Measurements from ENCODE around the gene NME7. TPM values are rescaled to one million over a fixed set of nuclear protein-coding genes. Genes with fewer than 3 reads are reported as not detected.
"Not testable (repeated sequence)": the region's sequence is repeated elsewhere in the genome, so short reads cannot be mapped to it uniquely, and the experiment has no call there.

Gene NME7
- total RNA-seq, 1 donor: 4.0 TPM

DNA sequence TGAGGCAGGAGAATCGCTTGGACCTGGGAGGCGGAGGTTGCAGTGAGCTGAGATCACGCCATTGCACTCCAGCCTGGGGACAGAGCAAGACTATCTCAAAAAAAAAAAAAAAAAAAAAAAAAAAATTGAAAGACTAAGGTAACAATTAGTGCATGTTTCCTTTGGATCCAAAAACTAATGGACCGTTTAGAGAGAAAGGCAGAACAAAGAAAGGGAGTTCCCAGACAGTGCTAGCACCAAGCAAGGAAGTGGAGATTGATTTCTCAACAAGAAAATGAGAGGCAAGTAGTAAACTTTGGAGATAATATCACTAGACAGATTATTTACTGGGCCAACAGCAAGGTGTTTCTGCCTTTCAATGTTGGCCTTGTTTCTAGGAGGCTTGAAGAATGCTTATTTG lies 236.9 kb downstream of the NME7 start:
- Histone ChIP-seq H3K4me3 (ENCODE audit: low read length) (no peak overlapping the region), H3K9me3 (ENCODE audit: low read depth, low read length) (no peaks in the 10 kb centered on the region), H3K4me1 (ENCODE audit: insufficient read depth, low read length) (no peaks in the 10 kb centered on the region), H3K27me3 (ENCODE audit: insufficient read depth, low read length) (no peaks in the 10 kb centered on the region)

DNA sequence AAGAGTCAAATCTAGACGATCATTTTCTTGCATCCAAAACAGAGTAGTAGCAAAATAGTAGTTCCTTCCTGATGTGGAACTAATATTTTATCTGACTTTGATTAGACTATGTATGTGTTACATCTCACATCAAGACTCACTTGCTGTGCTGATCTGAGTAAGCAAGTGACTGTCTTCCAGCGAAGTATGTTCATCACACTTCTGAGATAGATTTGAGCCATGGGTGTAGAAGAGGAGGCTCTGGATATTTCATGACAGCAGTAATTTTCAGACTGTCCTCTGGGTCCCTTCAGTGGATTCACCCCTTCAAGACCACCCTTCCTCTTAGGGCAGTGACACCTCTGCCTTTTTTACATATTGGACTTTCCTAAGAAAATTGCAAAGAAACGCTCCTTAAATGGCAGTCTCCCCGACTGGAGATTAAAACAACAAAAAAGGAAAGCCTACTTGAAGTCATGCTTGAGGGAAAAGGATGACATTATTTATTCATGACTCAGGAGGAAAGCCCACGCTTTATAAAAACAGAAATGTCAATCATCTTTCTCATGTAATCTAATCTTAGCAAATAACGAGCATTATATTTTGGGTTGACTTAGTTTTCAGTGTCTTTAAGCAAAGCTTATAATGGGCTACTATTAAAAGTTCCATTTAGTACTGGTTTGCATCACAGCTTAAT lies 238.3 kb downstream of the NME7 start:
- no peaks in the 10 kb centered on the region for H3K27me3 ChIP-seq (ENCODE audit: insufficient read depth, low read length)
- H3K4me3 ChIP-seq (ENCODE audit: low read length): no peak overlapping the region
- H3K9me3 ChIP-seq (ENCODE audit: low read depth, low read length): no peaks in the 10 kb centered on the region
- H3K4me1 ChIP-seq (ENCODE audit: insufficient read depth, low read length): no peaks in the 10 kb centered on the region

DNA sequence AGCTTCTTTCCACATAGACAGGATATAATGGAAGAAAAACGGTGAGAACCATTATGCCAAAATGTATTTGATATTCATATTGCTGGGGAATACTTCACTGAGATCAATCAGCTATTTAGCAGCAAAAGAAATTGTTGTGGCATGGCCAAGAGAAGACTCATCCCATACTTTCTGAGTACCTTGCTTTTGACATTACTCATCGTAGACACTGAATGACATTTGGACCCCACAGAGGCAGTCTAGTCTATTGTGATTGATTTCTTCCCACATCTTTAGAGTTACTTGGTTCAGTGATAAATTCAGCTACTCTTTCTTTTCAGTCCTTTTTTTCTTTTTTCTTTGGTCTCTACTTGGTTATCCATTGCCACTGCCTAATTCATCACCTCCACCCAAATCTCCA lies 239.0 kb downstream of the NME7 start:
- no peaks in the 10 kb centered on the region for H3K4me1 ChIP-seq (ENCODE audit: insufficient read depth, low read length)
- H3K9me3 ChIP-seq (ENCODE audit: low read depth, low read length): no peaks in the 10 kb centered on the region
- H3K27me3 ChIP-seq (ENCODE audit: insufficient read depth, low read length): no peaks in the 10 kb centered on the region
- no peak overlapping the region for H3K4me3 ChIP-seq (ENCODE audit: low read length)

DNA sequence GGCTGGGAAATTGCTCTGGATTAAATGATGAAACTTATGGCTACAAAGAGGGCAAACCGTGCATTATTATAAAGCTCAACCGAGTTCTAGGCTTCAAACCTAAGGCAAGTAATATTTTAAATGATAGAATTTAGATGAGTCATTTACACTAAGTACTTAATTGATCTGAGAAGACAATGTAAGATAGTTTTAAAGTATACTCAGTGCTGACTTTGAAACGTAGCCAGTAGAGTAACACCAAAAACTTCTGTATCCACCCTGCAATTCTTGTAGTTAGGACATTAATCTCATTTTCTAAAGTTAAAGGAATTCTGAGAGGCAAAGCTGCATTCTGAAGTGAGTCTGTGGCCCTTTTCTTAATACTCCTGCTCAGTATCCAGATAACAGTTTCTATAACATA lies 240.3 kb downstream of the NME7 start:
- Histone ChIP-seq H3K27me3 (ENCODE audit: insufficient read depth, low read length) (no peaks in the 10 kb centered on the region), H3K9me3 (ENCODE audit: low read depth, low read length) (no peaks in the 10 kb centered on the region), H3K4me1 (ENCODE audit: insufficient read depth, low read length) (no peaks in the 10 kb centered on the region), H3K4me3 (ENCODE audit: low read length) (no peak overlapping the region)

DNA sequence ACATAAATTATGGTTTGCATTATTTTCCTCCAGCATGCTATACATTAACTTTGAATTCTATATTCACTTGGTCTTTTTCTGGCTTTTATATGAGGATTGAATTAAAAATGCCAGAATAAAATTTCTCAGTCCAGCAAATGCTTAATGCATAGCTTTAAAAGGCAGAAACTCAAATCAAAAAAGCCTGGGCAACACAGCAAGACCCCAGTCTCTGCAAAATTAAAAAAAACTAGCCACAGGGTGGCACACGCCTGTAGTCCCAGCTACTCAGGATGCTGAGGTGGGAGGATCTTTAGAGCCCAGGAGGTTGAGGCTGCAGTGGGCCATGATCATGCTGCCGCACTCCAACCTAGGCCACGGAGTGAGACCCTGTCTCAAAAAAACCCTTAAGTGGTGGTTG lies 241.3 kb downstream of the NME7 start:
- Histone ChIP-seq H3K4me1 (ENCODE audit: insufficient read depth, low read length) (no peaks in the 10 kb centered on the region), H3K9me3 (ENCODE audit: low read depth, low read length) (no peaks in the 10 kb centered on the region), H3K27me3 (ENCODE audit: insufficient read depth, low read length) (no peaks in the 10 kb centered on the region), H3K4me3 (ENCODE audit: low read length) (no peak overlapping the region)

DNA sequence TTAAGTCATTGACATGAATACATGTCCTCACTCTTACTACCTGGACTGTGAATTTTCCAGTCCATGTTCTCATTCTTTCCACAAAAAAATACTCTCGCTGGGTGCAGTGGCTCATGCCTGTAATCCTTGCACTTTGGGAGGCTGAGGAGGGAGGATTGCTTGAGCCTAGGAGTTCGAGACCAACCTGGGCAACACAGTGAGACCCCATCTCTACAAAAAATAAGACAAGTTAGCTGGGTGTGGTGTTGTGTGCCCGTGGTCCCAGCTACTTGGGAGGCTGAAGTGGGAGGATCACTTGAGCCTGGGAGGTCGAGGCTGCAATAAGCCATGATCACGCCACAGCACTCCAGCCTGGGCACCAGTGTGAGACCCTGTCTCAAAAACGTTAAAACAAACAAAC lies 242.0 kb downstream of the NME7 start:
- not testable (repeated sequence) for H3K9me3 ChIP-seq (ENCODE audit: low read depth, low read length); H3K4me3 ChIP-seq (ENCODE audit: low read length); H3K4me1 ChIP-seq (ENCODE audit: insufficient read depth, low read length); H3K27me3 ChIP-seq (ENCODE audit: insufficient read depth, low read length)

DNA sequence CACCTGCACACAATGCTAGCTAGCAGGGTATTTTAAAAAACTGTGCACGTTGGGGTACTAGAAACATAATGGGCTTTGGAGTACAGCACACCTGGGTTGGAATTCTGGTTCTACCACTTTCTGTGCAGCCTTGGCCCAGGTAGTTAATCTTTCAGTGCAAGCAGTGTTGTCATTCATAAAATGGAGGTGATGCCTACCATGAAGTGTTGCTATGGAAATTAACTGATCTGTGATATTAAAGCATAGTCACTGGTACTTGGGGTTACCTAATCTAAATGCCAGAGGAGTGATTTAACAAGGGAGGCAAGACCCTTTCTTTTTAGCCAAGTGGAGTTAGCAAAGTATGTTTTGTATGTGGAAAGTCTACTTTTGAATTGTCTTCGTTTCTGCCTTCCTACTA lies 243.1 kb downstream of the NME7 start:
- no peak overlapping the region for H3K4me3 ChIP-seq (ENCODE audit: low read length)
- no peaks in the 10 kb centered on the region for H3K9me3 ChIP-seq (ENCODE audit: low read depth, low read length)
- H3K4me1 ChIP-seq (ENCODE audit: insufficient read depth, low read length): no peaks in the 10 kb centered on the region
- H3K27me3 ChIP-seq (ENCODE audit: insufficient read depth, low read length): no peaks in the 10 kb centered on the region

DNA sequence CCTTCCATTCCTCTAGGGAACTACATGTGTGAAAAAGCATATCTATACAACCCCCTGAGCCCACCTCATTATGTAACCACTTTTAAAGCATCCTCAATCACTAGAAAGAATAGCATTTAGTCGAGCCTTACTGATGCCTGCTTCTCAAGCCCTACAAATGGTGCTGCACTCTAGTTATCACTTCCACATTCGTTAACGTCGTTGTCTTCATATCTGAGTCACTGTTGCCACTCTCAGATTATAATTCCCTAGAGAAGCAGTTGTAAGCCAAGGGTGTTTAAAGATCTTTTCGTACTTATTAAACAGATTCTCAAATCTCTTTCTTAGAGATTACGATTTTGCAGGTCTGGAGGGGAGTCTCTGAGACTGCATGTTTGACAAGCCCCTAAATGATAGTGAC lies 244.6 kb downstream of the NME7 start:
- H3K9me3 ChIP-seq (ENCODE audit: low read depth, low read length): no peaks in the 10 kb centered on the region
- H3K27me3 ChIP-seq (ENCODE audit: insufficient read depth, low read length): no peaks in the 10 kb centered on the region
- H3K4me3 ChIP-seq (ENCODE audit: low read length): no peak overlapping the region
- H3K4me1 ChIP-seq (ENCODE audit: insufficient read depth, low read length): no peaks in the 10 kb centered on the region

DNA sequence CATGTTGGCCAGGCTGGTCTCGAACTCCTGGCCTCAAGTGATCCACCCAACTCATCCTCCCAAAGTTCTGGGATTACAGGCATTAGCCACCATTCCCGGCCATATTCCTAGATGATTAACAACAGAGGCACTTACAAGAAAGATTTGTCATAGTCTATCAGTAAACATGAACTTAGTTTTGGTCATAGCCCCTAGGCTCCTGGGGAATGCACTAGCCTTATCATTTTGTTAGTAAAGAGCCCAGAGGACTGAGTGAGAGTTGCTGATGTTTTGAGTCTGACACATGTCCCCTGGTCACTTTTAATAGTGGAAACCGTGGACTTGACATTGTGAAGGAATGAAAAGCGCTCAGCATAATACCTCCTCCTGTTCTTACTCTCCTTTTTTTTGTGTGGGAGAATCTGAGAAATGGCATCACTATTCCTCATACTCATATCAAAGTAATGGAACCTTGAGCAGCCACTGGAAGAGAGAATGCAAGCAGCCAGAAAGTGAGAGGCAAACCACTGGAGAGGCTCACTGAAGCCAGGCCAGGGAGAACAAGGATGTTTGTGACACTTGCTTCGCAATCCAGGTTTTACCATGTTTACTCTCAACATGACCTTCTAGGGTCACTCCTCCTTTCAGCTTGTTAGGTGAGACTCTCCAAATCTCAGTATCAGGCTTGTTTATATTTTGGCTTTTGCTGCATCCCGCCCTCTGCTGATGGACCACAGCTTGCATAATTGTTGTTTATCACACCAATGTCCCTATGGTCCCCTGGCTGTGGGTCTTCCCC lies 246.3 kb downstream of the NME7 start:
- Histone ChIP-seq H3K4me1 (ENCODE audit: insufficient read depth, low read length) (peaks cover 6% of the 10 kb centered on the region), H3K4me3 (ENCODE audit: low read length) (no peak overlapping the region), H3K27me3 (ENCODE audit: insufficient read depth, low read length) (no peaks in the 10 kb centered on the region), H3K9me3 (ENCODE audit: low read depth, low read length) (no peaks in the 10 kb centered on the region)

DNA sequence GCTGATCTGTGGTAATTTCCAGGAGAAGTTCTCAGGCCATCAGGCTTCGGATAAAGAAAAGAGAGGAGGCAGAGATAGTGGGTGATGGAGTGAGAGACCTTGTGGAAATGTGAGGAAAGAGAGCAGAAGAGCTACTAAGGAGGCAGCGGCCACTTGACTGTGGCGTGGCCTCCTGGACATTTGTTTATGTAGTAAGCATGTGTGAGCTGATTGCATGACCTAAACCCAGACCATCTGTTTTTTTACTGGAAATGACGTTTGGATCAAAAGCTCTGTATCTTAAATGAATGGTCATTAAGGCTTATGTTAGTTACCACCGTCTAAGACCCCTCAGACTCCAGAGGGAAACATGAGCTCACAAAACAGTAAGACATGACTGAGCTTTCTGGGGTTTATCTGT lies 247.5 kb downstream of the NME7 start:
- Histone ChIP-seq H3K27me3 (ENCODE audit: insufficient read depth, low read length) (no peaks in the 10 kb centered on the region), H3K4me1 (ENCODE audit: insufficient read depth, low read length) (peaks cover 15% of the 10 kb centered on the region), H3K9me3 (ENCODE audit: low read depth, low read length) (no peaks in the 10 kb centered on the region), H3K4me3 (ENCODE audit: low read length) (no peak overlapping the region)

DNA sequence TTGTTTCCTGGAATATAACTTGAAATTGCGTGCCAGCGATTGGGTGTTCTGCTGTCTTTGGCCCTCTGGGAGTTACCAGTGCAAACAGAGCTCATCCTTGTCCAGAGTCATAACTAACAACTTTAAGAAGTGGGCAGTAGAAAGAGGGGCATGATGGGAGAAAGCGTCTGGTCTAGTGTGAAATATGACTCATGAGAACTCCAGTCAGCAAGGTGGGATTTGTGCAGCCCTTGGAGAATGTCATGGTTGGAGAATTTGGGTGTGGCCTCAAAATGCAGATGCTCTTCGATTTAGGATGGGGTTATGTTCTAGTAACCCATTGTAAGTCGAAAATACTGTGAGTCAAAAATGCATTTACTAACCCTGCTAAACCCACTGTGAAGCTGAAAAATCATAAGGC lies 248.2 kb downstream of the NME7 start:
- H3K9me3 ChIP-seq (ENCODE audit: low read depth, low read length): no peaks in the 10 kb centered on the region
- peaks cover 15% of the 10 kb centered on the region for H3K4me1 ChIP-seq (ENCODE audit: insufficient read depth, low read length)
- no peak overlapping the region for H3K4me3 ChIP-seq (ENCODE audit: low read length)
- no peaks in the 10 kb centered on the region for H3K27me3 ChIP-seq (ENCODE audit: insufficient read depth, low read length)

DNA sequence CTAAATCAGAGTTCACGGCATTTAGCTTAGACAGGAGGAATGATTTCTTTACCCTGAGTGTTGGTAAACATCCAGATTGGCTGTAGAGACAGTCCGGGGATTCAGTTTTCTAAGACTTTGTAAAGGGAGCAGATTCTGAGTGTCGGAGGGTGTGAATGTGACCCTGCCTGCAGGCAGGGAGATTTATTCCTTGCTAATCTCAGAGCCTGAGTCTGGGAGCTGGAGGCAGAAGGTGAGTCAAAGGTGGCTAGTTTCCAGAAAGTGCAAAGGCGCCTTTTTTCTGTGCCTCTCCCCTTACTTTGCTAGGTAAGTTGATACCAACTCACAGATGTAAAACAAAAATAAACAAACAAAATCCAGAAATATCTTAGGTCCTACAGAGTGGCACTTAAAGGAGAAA lies 249.4 kb downstream of the NME7 start:
- H3K27me3 ChIP-seq (ENCODE audit: insufficient read depth, low read length): no peaks in the 10 kb centered on the region
- no peak overlapping the region for H3K4me3 ChIP-seq (ENCODE audit: low read length)
- no peaks in the 10 kb centered on the region for H3K9me3 ChIP-seq (ENCODE audit: low read depth, low read length)
- H3K4me1 ChIP-seq (ENCODE audit: insufficient read depth, low read length): peaks cover 15% of the 10 kb centered on the region

DNA sequence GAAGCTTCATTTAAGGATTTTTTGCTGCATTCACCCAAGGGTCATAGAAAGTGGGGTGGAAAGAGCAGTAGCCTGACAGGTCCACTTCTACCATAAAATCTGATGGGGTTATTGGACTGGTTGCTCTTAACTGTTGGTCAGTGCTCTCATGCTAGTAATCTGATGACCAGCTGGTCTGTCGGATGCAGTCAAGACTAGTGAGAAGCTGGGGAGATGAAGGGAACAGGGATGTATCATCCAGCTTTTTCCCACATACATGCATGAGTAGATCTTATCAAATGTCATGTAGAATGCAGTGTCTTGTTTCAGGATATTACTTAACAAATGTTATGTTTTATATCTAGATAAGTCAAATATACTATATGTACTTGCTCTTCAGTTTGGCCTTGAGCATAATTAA lies 250.0 kb downstream of the NME7 start:
- no peak overlapping the region for H3K4me3 ChIP-seq (ENCODE audit: low read length)
- H3K9me3 ChIP-seq (ENCODE audit: low read depth, low read length): no peaks in the 10 kb centered on the region
- H3K27me3 ChIP-seq (ENCODE audit: insufficient read depth, low read length): no peaks in the 10 kb centered on the region
- H3K4me1 ChIP-seq (ENCODE audit: insufficient read depth, low read length): peaks cover 15% of the 10 kb centered on the region

DNA sequence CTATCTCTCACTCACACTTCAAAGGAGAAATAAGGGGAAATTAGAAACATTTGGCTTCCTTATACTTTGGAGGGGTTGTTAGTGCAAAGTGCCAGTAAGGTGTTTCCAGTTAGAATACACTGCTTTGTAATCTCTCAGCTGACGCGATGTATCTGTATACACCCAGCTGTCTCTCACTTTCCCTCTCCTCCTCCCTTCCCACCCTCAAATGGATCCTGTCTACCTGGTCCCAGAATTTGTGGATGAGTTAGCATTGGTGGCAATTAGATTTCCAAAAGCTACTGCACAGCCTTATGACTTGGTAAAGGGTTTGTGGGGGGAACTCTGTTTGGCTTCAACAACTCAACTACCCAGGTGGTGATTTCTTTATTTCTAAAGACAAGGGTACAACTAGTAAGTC lies 250.6 kb downstream of the NME7 start:
- Histone ChIP-seq H3K4me1 (ENCODE audit: insufficient read depth, low read length) (peaks cover 21% of the 10 kb centered on the region), H3K9me3 (ENCODE audit: low read depth, low read length) (no peaks in the 10 kb centered on the region), H3K27me3 (ENCODE audit: insufficient read depth, low read length) (no peaks in the 10 kb centered on the region), H3K4me3 (ENCODE audit: low read length) (no peak overlapping the region)

DNA sequence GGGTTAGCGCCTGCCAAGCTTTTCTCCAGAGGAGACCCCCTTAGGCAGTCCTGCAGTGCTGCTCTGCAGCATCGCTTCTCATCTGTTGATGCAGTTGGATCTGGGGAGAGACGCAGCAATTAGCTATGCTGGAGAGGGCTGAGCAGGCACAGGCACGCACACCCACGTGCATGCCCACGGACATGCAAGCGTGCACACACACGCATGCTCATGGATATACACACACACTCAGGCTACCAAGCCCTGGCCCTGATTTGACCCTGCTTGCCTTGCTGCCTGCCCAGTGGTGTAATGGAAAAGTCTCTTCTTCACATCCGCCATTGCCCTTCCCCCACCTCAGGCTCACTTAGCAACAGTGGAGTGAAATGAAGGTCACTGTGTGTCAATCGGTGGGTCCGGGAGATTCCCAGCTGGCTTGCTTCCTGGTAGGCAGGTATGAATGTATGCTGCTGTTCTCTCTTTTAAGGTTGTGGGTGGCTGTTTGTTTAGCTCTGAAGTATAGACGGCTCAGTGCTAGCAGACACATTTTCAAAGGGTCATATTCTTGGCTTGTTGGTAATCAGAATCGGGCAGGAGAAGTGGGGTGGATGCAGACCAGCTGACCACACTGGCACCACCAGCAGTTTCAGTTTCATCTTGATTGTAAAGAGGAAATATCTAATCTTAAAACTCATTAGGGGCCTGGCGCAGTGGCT lies 251.6 kb downstream of the NME7 start:
- Histone ChIP-seq H3K4me3 (ENCODE audit: low read length) (no peak overlapping the region), H3K27me3 (ENCODE audit: insufficient read depth, low read length) (no peaks in the 10 kb centered on the region), H3K9me3 (ENCODE audit: low read depth, low read length) (no peaks in the 10 kb centered on the region), H3K4me1 (ENCODE audit: insufficient read depth, low read length) (peaks cover 30% of the 10 kb centered on the region)
